GM15510 (cell line): ENCODE measurements around the gene MS4A4A.

Source experiments
- POLR2A ChIP-seq: IDR thresholded peaks from 3 replicates; pipeline ENCODE4 v1.6.1; 2011; ENCODE audit warnings: borderline replicate concordance; ENCODE audit not compliant: insufficient read length; ENCODE audit errors: extremely low read depth

Gene MS4A4A

GRCh38 chr11:60328460-60328859 is 48.0 kb downstream of the MS4A4A start:
- TF ChIP-seq POLR2A, result no peak

GRCh38 chr11:60332846-60333245 is 52.4 kb downstream of the MS4A4A start:
- no peak for TF ChIP-seq POLR2A

- no peak for TF ChIP-seq POLR2A
These were observed 53.6 kb downstream of the MS4A4A start for GRCh38 chr11:60334005-60334620.

DNA sequence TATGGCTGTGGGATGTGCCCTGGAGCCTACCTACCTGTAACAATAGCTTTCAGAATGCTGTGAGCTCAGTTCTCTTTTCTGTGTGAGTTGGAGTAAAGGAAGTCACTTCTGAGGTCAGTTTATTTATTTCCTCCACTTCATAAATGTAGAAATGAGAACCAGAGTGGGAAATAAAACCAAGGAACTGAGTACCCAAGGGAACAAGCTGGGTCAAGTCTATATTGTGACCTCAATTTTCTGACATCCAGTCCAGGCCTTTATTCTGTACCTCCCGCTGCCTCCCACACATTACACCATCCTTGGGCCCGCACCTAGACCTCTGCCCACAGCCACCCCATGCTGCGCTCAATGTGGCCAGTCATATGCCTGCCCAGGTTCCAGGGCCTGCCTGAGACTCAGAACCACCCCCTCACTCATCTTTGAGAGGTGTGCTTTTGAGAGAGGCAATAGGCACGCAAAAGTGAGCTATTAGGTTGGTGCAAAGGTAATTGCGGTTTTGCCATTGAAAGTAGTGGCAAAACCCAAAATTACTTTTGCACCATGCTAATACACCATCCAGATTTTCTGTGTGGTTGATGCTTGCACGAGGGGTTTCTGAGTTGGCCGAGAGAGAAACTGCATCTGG is 56.4 kb downstream of the MS4A4A start:
- no peak for TF ChIP-seq POLR2A

DNA sequence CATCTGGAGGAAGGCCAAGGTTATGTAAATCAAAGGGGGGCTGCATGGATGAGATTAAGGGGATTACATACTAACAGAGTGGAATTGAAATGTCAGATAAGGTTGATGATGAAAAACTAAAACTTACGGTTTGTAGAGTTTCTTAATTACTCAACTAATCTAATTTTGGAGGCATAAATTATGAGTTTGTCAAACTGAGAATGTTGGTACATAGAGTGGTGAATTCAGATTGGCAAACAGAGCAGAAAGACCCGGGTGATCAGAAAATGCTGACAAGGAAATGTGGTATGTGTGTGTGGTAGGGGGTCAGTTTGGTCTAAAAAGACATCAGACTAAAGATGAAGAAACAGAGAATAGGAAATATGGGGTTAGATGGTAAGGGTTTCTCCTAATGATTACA is 57.6 kb downstream of the MS4A4A start:
- TF ChIP-seq POLR2A, result no peak

DNA sequence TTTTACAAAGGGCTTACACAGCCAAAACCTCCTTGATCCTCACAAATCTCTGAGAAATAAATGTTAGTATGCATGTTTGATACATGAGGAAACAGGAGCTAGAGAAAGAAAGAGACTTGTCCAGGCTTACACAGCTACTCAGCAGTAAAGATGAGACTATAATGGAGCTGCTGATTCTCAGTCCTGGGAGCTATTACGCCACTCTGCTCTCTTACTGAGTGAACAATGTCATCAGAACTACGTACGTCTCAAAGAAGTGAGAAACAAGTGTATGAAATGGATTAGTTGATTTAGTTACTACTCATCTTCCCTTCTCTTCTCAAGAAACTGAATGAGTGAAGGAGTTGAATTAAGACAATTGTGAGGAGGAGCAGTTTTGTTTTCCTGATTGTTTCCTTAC is 58.9 kb downstream of the MS4A4A start:
- no peak for TF ChIP-seq POLR2A

GRCh38 chr11:60343094-60343704 is 62.7 kb downstream of the MS4A4A start:
- no peak for TF ChIP-seq POLR2A

GRCh38 chr11:60344146-60344545 is 63.7 kb downstream of the MS4A4A start:
- TF ChIP-seq POLR2A, result no peak

DNA sequence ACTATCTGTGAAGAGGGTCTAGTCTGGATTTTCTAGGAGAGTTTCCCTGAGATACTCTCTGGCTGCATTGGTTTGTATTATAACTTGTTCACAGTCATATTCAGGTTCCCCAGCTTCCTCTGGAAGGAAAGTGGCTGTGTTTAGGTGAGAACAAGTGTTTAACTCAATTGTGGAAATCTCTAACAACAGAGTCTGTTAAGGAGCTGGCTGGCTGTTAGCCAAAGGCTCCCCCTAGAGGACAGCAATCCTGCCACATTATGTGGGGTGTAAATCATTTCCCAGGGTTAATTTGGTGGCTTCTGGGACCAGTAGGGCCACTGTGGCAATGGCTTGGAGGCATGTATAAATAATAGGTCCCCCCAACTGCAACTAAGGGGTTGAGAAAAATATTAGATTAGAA is 65.0 kb downstream of the MS4A4A start:
- no peak for TF ChIP-seq POLR2A

GRCh38 chr11:60347084-60347797 is 66.8 kb downstream of the MS4A4A start:
- no peak for TF ChIP-seq POLR2A

DNA sequence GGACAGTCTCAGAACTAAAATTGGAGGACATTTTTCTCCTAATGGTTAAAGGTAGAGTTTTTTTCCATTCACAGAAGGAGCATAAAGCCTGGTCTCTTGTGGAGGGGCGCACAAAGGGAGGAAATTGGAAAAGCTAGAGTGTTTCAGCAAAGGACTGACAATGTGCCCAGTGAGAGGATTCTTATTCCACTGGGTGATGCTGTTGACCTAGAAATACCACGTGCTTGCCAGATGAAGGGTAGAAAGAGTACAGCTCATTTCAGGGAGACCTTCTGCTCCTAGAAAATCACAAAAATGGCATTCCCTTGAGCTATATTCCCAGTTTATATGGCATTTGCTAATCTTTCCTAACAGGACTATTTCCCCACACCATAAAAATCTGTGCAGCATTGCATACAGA is 67.7 kb downstream of the MS4A4A start:
- TF ChIP-seq POLR2A, result no peak

- no peak for TF ChIP-seq POLR2A
These were observed 69.5 kb downstream of the MS4A4A start for GRCh38 chr11:60349990-60350389.

DNA sequence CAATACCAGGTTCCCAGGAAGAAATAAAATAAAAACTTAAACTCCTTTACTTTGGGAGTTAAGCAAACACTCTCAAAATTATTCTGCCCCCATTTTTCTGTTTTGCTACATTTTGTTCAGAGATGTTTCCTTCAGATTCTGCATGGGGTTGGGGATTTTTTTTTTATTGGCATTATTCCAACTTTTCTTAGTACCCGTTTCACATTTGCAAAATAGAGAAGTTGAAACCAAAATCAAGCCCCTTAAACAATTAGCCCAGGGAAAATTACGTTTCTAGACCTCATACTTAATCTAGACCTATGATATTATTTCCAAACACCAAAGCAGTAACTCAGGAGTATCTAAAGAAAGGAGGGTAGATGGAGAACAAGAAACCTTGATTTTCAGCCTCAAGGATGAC is 77.3 kb downstream of the MS4A4A start:
- TF ChIP-seq POLR2A, result no peak
